Mucosa of descending colon (tissue), 3 donors: ENCODE results near the gene CPSF4L. TPM values are rescaled to one million over a fixed set of nuclear protein-coding genes. Genes with fewer than 3 reads are reported as not detected.

ENCODE experiments used
- ATAC-seq: fragments of 200-7000 bp; cut with Tn5 transposase; one replicate; pipeline ENCODE4 v1.9.1; 2020; ENCODE audit warnings: mild to moderate bottlenecking, moderate library complexity
- DNase-seq, 3 donors: peaks; one replicate each; pipeline ENCODE4 v3.0.0-alpha.2; 2020
- H3K36me3 ChIP-seq: fragments of 200-600 bp; one replicate; pipeline ENCODE4 v1.8.0; 2021; ENCODE audit warnings: low read depth, mild to moderate bottlenecking
- H3K4me1 ChIP-seq: fragments of 200-600 bp; one replicate; pipeline ENCODE4 v1.8.0; 2021; ENCODE audit warnings: low read depth, mild to moderate bottlenecking
- H3K4me3 ChIP-seq: fragments of 200-600 bp; one replicate; pipeline ENCODE4 v1.8.0; 2021; ENCODE audit warnings: mild to moderate bottlenecking
- H3K9me3 ChIP-seq: fragments of 200-600 bp; one replicate; pipeline ENCODE4 v1.8.0; 2021; ENCODE audit warnings: mild to moderate bottlenecking
- CTCF ChIP-seq: fragments of 200-600 bp; IDR thresholded peaks from one replicate; pipeline ENCODE4 v1.8.0; 2022; ENCODE audit warnings: antibody characterized with exemption, mild to moderate bottlenecking
- intact Hi-C, 2 donors: fragments of 100-400 bp; cut with DNase I in 1 of 2; cut with micrococcal nuclease in 1 of 2; formaldehyde crosslinking; loops; one replicate each; pipeline versions ENCODE4 v1.11.0 to v1.11.1; 2022; cut with DNase I, micrococcal nuclease
- total RNA-seq, 3 donors: library from RNA; stranded (reverse); fragmentation: NEBNext Ultra II Directional in 2 of 3; extraction: Animal tissue kit (Norgen Biotek cat#: 25700) in 2 of 3; gene quantifications; one replicate each; pipeline versions ENCODE4 v1.2.1 to v1.2.4, GENCODE V29; 2021 to 2023
- donor health status: DM: no; HTN: no; CAD: no; lungs with moderate emphysema.
- donor health status: DM: no; HTN: no; CAD: no.
- donor health status: DM: no; HTN: yes; CAD: no.

CPSF4L gene
- total RNA-seq, 3 donors from 2014 or later, result not detected

GRCh38 chr17:73279704-73280103 is 18.0 kb upstream of the CPSF4L start:
- intact Hi-C loops, result no loop called here
- peak; percentile 24 for ATAC-seq
- no peak for TF ChIP-seq CTCF

GRCh38 chr17:73278465-73279453 is 17.1 kb upstream of the CPSF4L start:
- intact Hi-C loops, result no loop called here
- peak; percentile 83 for ATAC-seq
- TF ChIP-seq CTCF, result no peak

More at GRCh38 chr17:73279704-73280103, 18.0 kb upstream of the CPSF4L start:
- Histone ChIP-seq H3K4me1 (peaks cover 21% of the 10 kb centered on the region), H3K4me3 (no peak overlapping the region), H3K9me3 (no peaks in the 10 kb centered on the region), H3K36me3 (no peaks in the 10 kb centered on the region)
- DNase-seq, result no peak

GRCh38 chr17:73278049-73278464 is 16.4 kb upstream of the CPSF4L start:
- TF ChIP-seq CTCF, result no peak
- Histone ChIP-seq H3K36me3 (no peaks in the 10 kb centered on the region), H3K4me1 (peaks cover 21% of the 10 kb centered on the region), H3K4me3 (no peak overlapping the region), H3K9me3 (no peaks in the 10 kb centered on the region)
- ATAC-seq (peak; percentile 6), DNase-seq (no peak)
- intact Hi-C loops, result no loop called here

More at GRCh38 chr17:73278465-73279453, 17.1 kb upstream of the CPSF4L start:
- Histone ChIP-seq H3K36me3 (no peaks in the 10 kb centered on the region), H3K4me1 (peaks cover 21% of the 10 kb centered on the region), H3K9me3 (no peaks in the 10 kb centered on the region), H3K4me3 (no peak overlapping the region)
- DNase-seq, result peak in 1 of 3 donors; percentile 84

GRCh38 chr17:73274490-73274889 is 12.8 kb upstream of the CPSF4L start:
- no peaks in the 10 kb centered on the region for H3K36me3 ChIP-seq
- H3K4me1 ChIP-seq, result peaks cover 16% of the 10 kb centered on the region
- ATAC-seq (no peak), DNase-seq (no peak)
- H3K9me3 ChIP-seq, result no peaks in the 10 kb centered on the region
- no peak overlapping the region for H3K4me3 ChIP-seq
- intact Hi-C loops, result no loop called here
- no peak for TF ChIP-seq CTCF

- DNase-seq (no peak), ATAC-seq (no peak)
- no peak for TF ChIP-seq CTCF
- Histone ChIP-seq H3K4me3 (no peak overlapping the region), H3K36me3 (no peaks in the 10 kb centered on the region), H3K4me1 (peaks cover under 1% of the 10 kb centered on the region), H3K9me3 (no peaks in the 10 kb centered on the region)
- intact Hi-C loops, result no loop called here
Observed at GRCh38 chr17:73272906-73273218, 11.2 kb upstream of the CPSF4L start.
